ENCODE results near the gene TMEM161A. TPM values are rescaled to one million over a fixed set of nuclear protein-coding genes. Genes with fewer than 3 reads are reported as not detected.

Gene TMEM161A
- total and polyA plus RNA-seq, 3 donors from 2014 or later, result 13.2 to 18.7 (median 17.4) TPM

GRCh38 chr19:19071897-19072296, 66.4 kb downstream of the TMEM161A start:
- 94 to 95% methylated on average over 8 of the region's 8 CpGs for WGBS, 2 donors

More at GRCh38 chr19:19071897-19072296, 66.4 kb downstream of the TMEM161A start:
- intact Hi-C loops (cut with DNase I; ENCODE audit: low total_unique reads), result no loop called here
- Histone ChIP-seq H3K9me3 (no peaks in the 10 kb centered on the region), H3K27ac (no peak overlapping the region), H3K4me1 (no peaks in the 10 kb centered on the region), H3K4me3 (no peak overlapping the region), H3K36me3 (ENCODE audit: low read depth, missing control alignments) (no peaks in the 10 kb centered on the region), H3K27me3 (no peaks in the 10 kb centered on the region)
- TF ChIP-seq POLR2A (IDR thresholded peaks at IDR 0.05) (no peak), CTCF (IDR thresholded peaks at IDR 0.05) (no peak)
- DNase-seq, result no peak

Other genes starting within 250 kb of the TMEM161A start
- 10 to 100 TPM; 64.5 to 73.2 TPM for gene CERS1, start 242.3 kb downstream of the TMEM161A start, total RNA-seq
- gene CERS1, start 242.3 kb downstream of the TMEM161A start, polyA plus RNA-seq (ENCODE audit: insufficient read depth, low read depth, low replicate concordance), result 43.0 TPM
- gene COPE, start 219.1 kb downstream of the TMEM161A start, total RNA-seq, result 100 to 1,000 TPM; 490 to 692 TPM
- 343 TPM for gene COPE, start 219.1 kb downstream of the TMEM161A start, polyA plus RNA-seq (ENCODE audit: insufficient read depth, low read depth, low replicate concordance)
- 10 to 100 TPM; 84.8 to 95.6 TPM for gene DDX49, start 218.8 kb downstream of the TMEM161A start, total RNA-seq
- 65.6 TPM for gene DDX49, start 218.8 kb downstream of the TMEM161A start, polyA plus RNA-seq (ENCODE audit: insufficient read depth, low read depth, low replicate concordance)
- 10 to 100 TPM; 31.3 to 39.6 TPM for gene HOMER3, start 197.3 kb downstream of the TMEM161A start, total RNA-seq
- gene HOMER3, start 197.3 kb downstream of the TMEM161A start, polyA plus RNA-seq (ENCODE audit: insufficient read depth, low read depth, low replicate concordance), result 19.9 TPM
- 100 to 1,000 TPM; 176 to 254 TPM for gene SUGP2, start 105.0 kb downstream of the TMEM161A start, total RNA-seq
- 331 TPM for gene SUGP2, start 105.0 kb downstream of the TMEM161A start, polyA plus RNA-seq (ENCODE audit: insufficient read depth, low read depth, low replicate concordance)
- gene ARMC6, start 104.9 kb downstream of the TMEM161A start, total RNA-seq, result 10 to 100 TPM; 53.2 to 57.0 TPM
- gene ARMC6, start 104.9 kb downstream of the TMEM161A start, polyA plus RNA-seq (ENCODE audit: insufficient read depth, low read depth, low replicate concordance), result 62.0 TPM
- 10 to 100 TPM; 14.3 to 14.7 TPM for gene SLC25A42, start 74.5 kb downstream of the TMEM161A start, total RNA-seq
- 14.0 TPM for gene SLC25A42, start 74.5 kb downstream of the TMEM161A start, polyA plus RNA-seq (ENCODE audit: insufficient read depth, low read depth, low replicate concordance)
- 1 to 10 TPM; 3.0 to 5.7 TPM for gene MEF2B, start 31.8 kb upstream of the TMEM161A start, total RNA-seq
- gene MEF2B, start 31.8 kb upstream of the TMEM161A start, polyA plus RNA-seq (ENCODE audit: insufficient read depth, low read depth, low replicate concordance), result 3.1 TPM
- 10 to 100 TPM; 17.7 to 25.7 TPM for gene BORCS8, start 53.7 kb upstream of the TMEM161A start, total RNA-seq
- 36.6 TPM for gene BORCS8, start 53.7 kb upstream of the TMEM161A start, polyA plus RNA-seq (ENCODE audit: insufficient read depth, low read depth, low replicate concordance)
- 10 to 100 TPM; 35.1 to 40.4 TPM for gene RFXANK, start 53.8 kb upstream of the TMEM161A start, total RNA-seq
- gene RFXANK, start 53.8 kb upstream of the TMEM161A start, polyA plus RNA-seq (ENCODE audit: insufficient read depth, low read depth, low replicate concordance), result 35.7 TPM
- 1 to 10 TPM; 7.0 to 9.6 TPM for gene NR2C2AP, start 64.9 kb upstream of the TMEM161A start, total RNA-seq
- gene NR2C2AP, start 64.9 kb upstream of the TMEM161A start, polyA plus RNA-seq (ENCODE audit: insufficient read depth, low read depth, low replicate concordance), result 9.4 TPM
- gene NCAN, start 73.5 kb upstream of the TMEM161A start, total RNA-seq, result 1 to 10 TPM; 3.3 to 3.7 TPM
- 2.3 TPM for gene NCAN, start 73.5 kb upstream of the TMEM161A start, polyA plus RNA-seq (ENCODE audit: insufficient read depth, low read depth, low replicate concordance)
- 1 to 10 TPM in 1 of 2 donors, under 1 TPM in 1; 0.93 to 1.2 TPM for gene TM6SF2, start 134.8 kb upstream of the TMEM161A start, total RNA-seq
- gene TM6SF2, start 134.8 kb upstream of the TMEM161A start, polyA plus RNA-seq (ENCODE audit: insufficient read depth, low read depth, low replicate concordance), result 0.96 TPM
- gene SUGP1, start 182.0 kb upstream of the TMEM161A start, total RNA-seq, result 10 to 100 TPM; 87.4 to 98.8 TPM
- gene SUGP1, start 182.0 kb upstream of the TMEM161A start, polyA plus RNA-seq (ENCODE audit: insufficient read depth, low read depth, low replicate concordance), result 89.8 TPM
- gene MAU2, start 182.4 kb upstream of the TMEM161A start, total RNA-seq, result 100 to 1,000 TPM; 143 to 151 TPM
- 77.2 TPM for gene MAU2, start 182.4 kb upstream of the TMEM161A start, polyA plus RNA-seq (ENCODE audit: insufficient read depth, low read depth, low replicate concordance)